Skeletal muscle tissue (tissue), 4 donors: ENCODE results near the gene CERT1. TPM values are rescaled to one million over a fixed set of nuclear protein-coding genes. Genes with fewer than 3 reads are reported as not detected.
"Not testable (repeated sequence)": the region's sequence is repeated elsewhere in the genome, so short reads cannot be mapped to it uniquely, and the experiment has no call there.

ENCODE experiments used
- H3K27ac ChIP-seq: one replicate; pipeline ENCODE4 v1.7.0; 2013; ENCODE audit warnings: mild to moderate bottlenecking, low read depth, low read length, inconsistent platforms
- H3K27me3 ChIP-seq, 3 donors: one replicate each; pipeline ENCODE4 v1.7.0; 2013; ENCODE audit warnings: low read length in 3 of 3; ENCODE audit not compliant: control insufficient read depth in 3 of 3, insufficient read depth in 3 of 3
- H3K36me3 ChIP-seq, 3 donors: one replicate each; pipeline ENCODE4 v1.7.0; 2013; ENCODE audit warnings: low read length in 3 of 3; ENCODE audit not compliant: control insufficient read depth in 3 of 3, insufficient read depth in 3 of 3
- H3K4me1 ChIP-seq, 3 donors: one replicate each; pipeline ENCODE4 v1.7.0; 2013; ENCODE audit warnings: low read length in 3 of 3, mild to moderate bottlenecking in 3 of 3; ENCODE audit not compliant: control insufficient read depth in 3 of 3, insufficient read depth in 3 of 3
- H3K4me3 ChIP-seq, 3 donors: one replicate each; pipeline ENCODE4 v1.7.0; 2013; ENCODE audit warnings: low read length in 3 of 3
- H3K9ac ChIP-seq, 3 donors: one replicate each; pipeline ENCODE4 v1.7.0; 2013; ENCODE audit warnings: low read length in 3 of 3, mild to moderate bottlenecking in 3 of 3, moderate library complexity in 2 of 3, low read depth in 1 of 3
- H3K9me3 ChIP-seq, 3 donors: one replicate each; pipeline ENCODE4 v1.7.0; 2013; ENCODE audit warnings: low read length in 3 of 3; ENCODE audit not compliant: control insufficient read depth in 3 of 3
- total RNA-seq: library from RNA; depleted of rRNA; stranded (reverse); fragments of >200 nt; gene quantifications from one replicate; pipeline ENCODE4 v1.2.3, GENCODE V29; 2014
- donor health status: Osteomylitis.

Gene CERT1
- total RNA-seq, 1 donor from 2014 or later = 36.5 TPM

GRCh38 chr5:75489847-75490246, 21.6 kb downstream of the CERT1 start:
- not testable (repeated sequence) for H3K9ac ChIP-seq, H3K27ac ChIP-seq, H3K27me3 ChIP-seq, H3K4me1 ChIP-seq, H3K9me3 ChIP-seq, H3K4me3 ChIP-seq
- peaks cover 3 to 14% (median 8%) of the 10 kb centered on the region in 3 donors for H3K36me3 ChIP-seq

GRCh38 chr5:75484605-75485004, 26.8 kb downstream of the CERT1 start:
- H3K9me3 ChIP-seq = peaks cover 0 to 3% (median 0%) of the 10 kb centered on the region in 3 donors
- no peak overlapping the region for H3K4me3 ChIP-seq
- no peaks in the 10 kb centered on the region for H3K36me3 ChIP-seq
- H3K4me1 ChIP-seq = peaks cover 3 to 6% (median 4%) of the 10 kb centered on the region in 3 donors
- no peaks in the 10 kb centered on the region for H3K27me3 ChIP-seq
- H3K9ac ChIP-seq = no peak overlapping the region
- no peak overlapping the region for H3K27ac ChIP-seq

- Histone ChIP-seq H3K9ac (no peak overlapping the region), H3K4me1 (peaks cover 3 to 6% (median 4%) of the 10 kb centered on the region in 3 donors), H3K27ac (no peak overlapping the region), H3K4me3 (no peak overlapping the region), H3K9me3 (peaks cover 0 to 3% (median 0%) of the 10 kb centered on the region in 3 donors), H3K27me3 (no peaks in the 10 kb centered on the region), H3K36me3 (no peaks in the 10 kb centered on the region)
These were observed 28.9 kb downstream of the CERT1 start for GRCh38 chr5:75482482-75482881.

GRCh38 chr5:75481024-75481423, 30.4 kb downstream of the CERT1 start:
- no peak overlapping the region for H3K9ac ChIP-seq
- no peak overlapping the region for H3K4me3 ChIP-seq
- peaks cover 3 to 6% (median 4%) of the 10 kb centered on the region in 3 donors for H3K4me1 ChIP-seq
- H3K27me3 ChIP-seq = no peaks in the 10 kb centered on the region
- no peaks in the 10 kb centered on the region for H3K36me3 ChIP-seq
- H3K9me3 ChIP-seq = peaks cover 0 to 3% (median 0%) of the 10 kb centered on the region in 3 donors
- no peak overlapping the region for H3K27ac ChIP-seq

- H3K27ac ChIP-seq = no peak overlapping the region
These were observed 36.1 kb downstream of the CERT1 start for GRCh38 chr5:75475364-75475763.

GRCh38 chr5:75473463-75473862, 38.0 kb downstream of the CERT1 start:
- Histone ChIP-seq H3K36me3 (no peaks in the 10 kb centered on the region), H3K27ac (no peak overlapping the region), H3K9me3 (peaks cover 2 to 10% (median 2%) of the 10 kb centered on the region in 3 donors), H3K4me3 (no peak overlapping the region), H3K9ac (no peak overlapping the region), H3K27me3 (no peaks in the 10 kb centered on the region), H3K4me1 (no peaks in the 10 kb centered on the region)

More at GRCh38 chr5:75475364-75475763, 36.1 kb downstream of the CERT1 start:
- no peaks in the 10 kb centered on the region for H3K4me1 ChIP-seq
- H3K4me3 ChIP-seq = no peak overlapping the region
- H3K9me3 ChIP-seq = peaks cover 0 to 3% (median 0%) of the 10 kb centered on the region in 3 donors
- no peaks in the 10 kb centered on the region for H3K27me3 ChIP-seq
- H3K9ac ChIP-seq = no peak overlapping the region
- H3K36me3 ChIP-seq = no peaks in the 10 kb centered on the region

GRCh38 chr5:75472973-75473372, 38.5 kb downstream of the CERT1 start:
- no peak overlapping the region for H3K27ac ChIP-seq
- no peaks in the 10 kb centered on the region for H3K36me3 ChIP-seq
- no peak overlapping the region for H3K4me3 ChIP-seq
- peaks cover 4 to 15% (median 7%) of the 10 kb centered on the region in 3 donors for H3K9me3 ChIP-seq
- no peak overlapping the region for H3K9ac ChIP-seq
- H3K27me3 ChIP-seq = no peaks in the 10 kb centered on the region
- no peaks in the 10 kb centered on the region for H3K4me1 ChIP-seq

- Histone ChIP-seq H3K9me3 (peaks cover 5 to 15% (median 7%) of the 10 kb centered on the region in 3 donors), H3K4me3 (no peak overlapping the region), H3K27me3 (no peaks in the 10 kb centered on the region), H3K36me3 (no peaks in the 10 kb centered on the region), H3K9ac (no peak overlapping the region), H3K4me1 (no peaks in the 10 kb centered on the region), H3K27ac (no peak overlapping the region)
These were observed 40.2 kb downstream of the CERT1 start for GRCh38 chr5:75471193-75471592.

- Histone ChIP-seq H3K9me3 (peaks cover 5 to 15% (median 7%) of the 10 kb centered on the region in 3 donors), H3K4me1 (peaks cover 0 to 2% (median 0%) of the 10 kb centered on the region in 3 donors)
These were observed 42.4 kb downstream of the CERT1 start for GRCh38 chr5:75469017-75469416.

GRCh38 chr5:75468593-75468992, 42.8 kb downstream of the CERT1 start:
- peaks cover 0 to 3% (median 0%) of the 10 kb centered on the region in 3 donors for H3K4me1 ChIP-seq
- no peaks in the 10 kb centered on the region for H3K36me3 ChIP-seq
- peaks cover 5 to 15% (median 7%) of the 10 kb centered on the region in 3 donors for H3K9me3 ChIP-seq
- H3K27me3 ChIP-seq = no peaks in the 10 kb centered on the region
- H3K9ac ChIP-seq = no peak overlapping the region
- H3K27ac ChIP-seq = no peak overlapping the region
- H3K4me3 ChIP-seq = no peak overlapping the region

More at GRCh38 chr5:75469017-75469416, 42.4 kb downstream of the CERT1 start:
- H3K36me3 ChIP-seq = no peaks in the 10 kb centered on the region
- no peak overlapping the region for H3K4me3 ChIP-seq
- H3K9ac ChIP-seq = no peak overlapping the region
- H3K27me3 ChIP-seq = no peaks in the 10 kb centered on the region
- H3K27ac ChIP-seq = no peak overlapping the region
